Left lobe of liver (tissue), 2 donors: ENCODE results near the gene TMEM167B. TPM values are rescaled to one million over a fixed set of nuclear protein-coding genes. Genes with fewer than 3 reads are reported as not detected.
"Not testable (repeated sequence)": the region's sequence is repeated elsewhere in the genome, so short reads cannot be mapped to it uniquely, and the experiment has no call there.

Experiments
- ATAC-seq: fragments of 200-7000 bp; cut with Tn5 transposase; one replicate; pipeline ENCODE4 v1.9.1; 2020; ENCODE audit warnings: mild to moderate bottlenecking, moderate library complexity
- DNase-seq: peaks from one replicate; pipeline ENCODE4 v3.0.0-alpha.2; 2020; ENCODE audit warnings: low spot score
- total RNA-seq: library from RNA; stranded (reverse); gene quantifications from one replicate; pipeline ENCODE4 v1.2.1, GENCODE V29; 2021
- donor health status: DM: no; HTN: no; CAD: no; lungs with moderate emphysema.
- donor health status: DM: no; HTN: yes; CAD: no.

Gene TMEM167B
- total RNA-seq, 1 donor from 2014 or later = 18.9 TPM

DNA sequence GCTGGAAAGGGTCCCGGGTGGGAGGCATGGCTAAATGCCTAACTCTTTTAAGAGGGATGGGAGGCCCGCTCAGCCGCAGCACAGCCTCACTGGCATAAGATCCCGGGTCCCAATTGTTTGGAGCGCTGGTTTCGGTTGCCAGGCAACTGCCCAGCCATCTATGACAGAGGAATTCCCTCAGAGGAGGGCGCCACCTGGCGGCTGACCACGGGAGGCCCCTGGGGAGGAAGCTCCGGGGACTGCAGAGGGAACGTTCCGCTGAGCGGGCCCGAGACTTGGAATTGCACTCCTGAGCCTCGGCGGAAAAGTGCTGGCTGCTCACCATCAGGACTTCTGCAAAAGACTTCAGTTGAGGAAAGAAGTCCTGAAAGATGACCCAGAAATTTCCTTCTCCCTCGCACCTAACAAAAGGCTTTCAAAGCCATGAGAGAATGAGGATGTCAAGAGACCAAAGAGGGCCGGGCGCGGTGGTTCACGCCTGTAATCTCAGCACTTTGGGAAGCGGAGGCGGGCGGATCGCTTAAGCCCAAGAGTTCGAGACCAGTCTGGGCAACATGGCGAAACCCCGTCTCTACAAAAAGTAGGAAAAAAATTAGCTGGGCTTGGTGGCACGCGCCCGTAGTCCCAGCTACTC is 22.2 kb downstream of the TMEM167B start:
- peak; percentile 89 for DNase-seq
- peak; percentile 95 for ATAC-seq

DNA sequence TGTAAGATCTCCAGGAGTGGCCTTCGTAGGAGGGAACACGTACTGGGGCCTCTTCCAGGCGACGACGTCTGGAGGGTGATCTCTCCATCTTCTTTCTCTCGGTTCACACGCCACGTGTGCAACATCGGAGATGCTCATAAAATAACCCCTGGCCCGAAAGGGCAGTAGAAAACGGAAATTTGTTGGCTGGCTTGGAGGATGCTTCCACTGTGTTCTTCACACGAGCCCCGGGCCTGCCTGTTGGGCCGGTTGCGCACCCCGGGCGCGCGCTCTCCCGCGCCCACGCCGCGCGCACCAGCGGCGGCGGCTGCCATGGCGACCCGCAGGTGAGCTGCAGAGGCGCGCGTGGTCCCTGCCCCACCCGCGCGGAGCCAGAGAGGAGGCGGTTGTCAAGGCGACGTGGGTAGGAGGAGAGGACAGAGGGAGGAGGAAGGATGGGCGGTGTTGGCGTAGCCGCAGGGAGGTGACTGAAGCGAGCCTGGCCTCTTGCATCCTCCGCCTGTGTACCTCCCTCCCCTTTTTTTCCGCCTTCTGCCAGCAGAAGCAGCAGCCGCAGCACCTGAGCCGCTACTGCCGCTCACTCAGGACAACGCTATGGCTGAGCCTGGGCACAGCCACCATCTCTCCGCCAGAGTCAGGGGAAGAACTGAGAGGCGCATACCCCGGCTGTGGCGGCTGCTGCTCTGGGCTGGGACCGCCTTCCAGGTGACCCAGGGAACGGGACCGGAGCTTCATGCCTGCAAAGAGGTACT is 23.2 kb downstream of the TMEM167B start, which contains the start of gene ELAPOR1:
Gene ELAPOR1, plus strand, starts transcription at position 526 of the 752 bp plus-strand sequence. Its CDS starts 69 bp downstream, at position 595.
- ATAC-seq (peak; percentile 27), DNase-seq (no peak)

DNA sequence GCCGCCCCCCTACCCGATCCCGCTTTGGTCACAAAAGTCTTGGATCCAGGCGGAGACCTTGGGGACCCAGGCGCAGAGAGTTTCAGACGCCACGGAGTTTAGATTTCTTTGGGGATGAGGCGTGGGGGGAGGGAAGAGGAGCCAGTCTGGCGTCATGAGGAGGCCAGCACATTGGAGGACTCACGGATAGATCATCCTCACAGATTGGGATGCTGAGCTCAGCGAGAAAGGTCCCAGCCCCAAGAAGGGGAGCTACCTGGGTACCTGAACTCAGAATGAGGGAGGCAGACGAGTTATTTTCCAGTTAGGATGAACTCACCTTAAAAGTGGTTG is 23.7 kb downstream of the TMEM167B start:
- DNase-seq (no peak), ATAC-seq (no peak)

DNA sequence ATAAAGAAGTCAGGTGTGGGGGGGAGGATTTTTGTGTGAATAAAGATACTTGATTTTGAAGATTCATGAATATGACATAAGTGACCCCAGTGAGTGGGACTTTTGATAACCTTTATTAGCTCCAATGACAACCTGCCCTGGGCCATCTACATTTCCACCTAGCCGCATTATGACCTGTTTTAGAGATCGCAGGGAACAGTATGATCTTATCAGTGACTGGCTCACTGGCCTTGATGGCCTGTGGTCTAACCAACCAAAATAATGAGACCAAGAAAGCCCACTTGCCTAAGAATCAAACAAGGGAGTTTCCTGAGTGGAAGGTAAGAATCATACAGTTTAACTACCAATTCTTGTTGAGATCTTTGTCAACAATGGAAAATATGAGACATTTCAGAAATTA is 25.1 kb downstream of the TMEM167B start:
- no peak for ATAC-seq
- no peak for DNase-seq

DNA sequence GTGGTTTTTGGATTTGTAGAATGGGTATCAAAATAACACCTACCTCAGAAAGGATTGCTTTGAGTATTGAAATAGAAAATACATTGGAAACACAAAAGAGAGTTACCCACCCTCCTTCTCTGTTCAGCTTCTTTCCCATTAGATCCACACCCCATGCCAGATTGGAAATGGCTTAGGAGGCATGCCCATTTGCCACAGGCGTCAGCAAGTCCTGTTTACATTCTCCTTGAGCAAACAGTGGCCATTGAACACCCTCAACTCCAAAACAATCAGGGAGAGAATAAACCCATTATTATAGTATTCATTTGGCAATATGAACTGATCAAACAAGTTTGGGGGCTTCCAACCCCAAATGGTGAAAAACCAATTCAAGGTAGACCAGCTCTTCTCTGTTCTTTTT is 25.7 kb downstream of the TMEM167B start:
- DNase-seq (no peak), ATAC-seq (peak; percentile 33)

DNA sequence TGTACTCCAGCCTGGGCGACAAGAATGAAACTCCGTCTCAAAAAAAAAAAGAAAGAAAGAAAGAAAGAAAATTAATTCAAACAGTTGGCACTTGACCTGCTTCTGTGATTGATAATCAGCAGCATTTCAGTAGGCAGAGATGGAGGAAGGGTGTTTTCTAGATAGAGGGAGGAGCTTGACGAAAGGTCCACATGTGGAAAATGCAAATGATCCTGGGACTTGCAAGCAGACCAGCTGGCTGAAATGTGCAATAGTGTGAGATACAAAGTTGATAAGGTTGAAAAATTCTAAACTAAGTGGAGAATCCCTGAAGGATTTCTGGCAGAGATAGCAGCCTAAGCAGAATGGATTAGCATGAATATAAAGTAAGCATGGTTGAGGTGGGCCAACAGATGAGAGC is 27.5 kb downstream of the TMEM167B start:
- ATAC-seq (no peak), DNase-seq (no peak)

DNA sequence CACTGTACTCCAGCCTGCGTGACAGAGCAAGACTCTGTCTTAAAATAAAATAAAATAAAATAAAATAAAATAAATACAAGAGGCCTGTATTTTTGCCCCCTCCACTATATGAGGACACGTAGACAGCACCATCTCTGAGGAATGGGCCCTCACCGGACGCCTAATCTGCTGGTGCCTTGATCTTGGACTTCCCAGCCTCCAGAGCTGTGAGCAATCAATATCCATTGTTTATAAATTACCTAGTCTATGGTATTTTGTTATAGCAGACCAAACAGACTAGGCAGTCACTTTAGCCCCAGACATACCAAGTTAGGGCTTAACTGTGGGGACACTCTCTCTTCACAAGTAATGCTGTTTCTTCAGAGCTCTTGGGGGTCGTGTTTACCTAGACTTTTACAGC is 29.8 kb downstream of the TMEM167B start:
- ATAC-seq (no peak), DNase-seq (no peak)

DNA sequence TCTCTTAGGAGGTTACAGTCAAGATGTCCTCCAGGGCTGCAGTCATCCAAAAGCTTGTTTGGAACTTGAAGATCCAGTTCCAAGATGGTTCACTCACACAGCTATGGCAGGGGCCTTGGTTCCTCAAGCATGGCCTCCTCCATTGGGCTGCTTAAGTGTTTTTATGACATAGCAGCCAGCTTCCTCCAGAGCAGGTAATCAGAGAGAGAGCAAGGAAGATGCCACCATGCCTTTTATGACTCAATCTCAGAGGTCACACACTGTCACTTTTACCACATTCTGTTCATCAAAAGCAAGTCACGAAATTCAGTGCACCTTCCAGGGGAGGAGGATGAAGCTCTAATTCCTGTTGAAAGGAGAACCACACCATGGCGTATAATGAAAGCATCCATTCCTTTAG is 40.5 kb downstream of the TMEM167B start:
- DNase-seq (no peak), ATAC-seq (no peak)

DNA sequence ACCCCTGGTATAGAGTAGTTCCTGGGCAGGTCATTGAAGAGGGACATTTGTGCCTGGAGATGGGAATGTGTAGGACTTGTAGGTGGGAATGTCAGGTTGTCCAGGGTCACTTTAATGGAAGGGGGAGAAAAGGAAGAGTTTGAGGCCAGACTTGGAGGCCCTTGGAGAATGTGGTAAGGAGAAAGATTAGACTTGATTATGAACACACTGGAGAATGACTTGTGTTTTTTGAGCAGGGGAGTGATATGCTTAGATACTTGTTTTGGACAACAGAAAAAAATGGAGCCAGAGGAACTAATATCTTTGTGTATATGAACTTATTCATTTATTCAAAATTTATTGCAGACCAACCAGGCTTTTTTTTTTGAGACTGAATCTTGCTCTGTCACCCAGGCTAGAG is 41.2 kb downstream of the TMEM167B start:
- ATAC-seq (no peak), DNase-seq (no peak)

DNA sequence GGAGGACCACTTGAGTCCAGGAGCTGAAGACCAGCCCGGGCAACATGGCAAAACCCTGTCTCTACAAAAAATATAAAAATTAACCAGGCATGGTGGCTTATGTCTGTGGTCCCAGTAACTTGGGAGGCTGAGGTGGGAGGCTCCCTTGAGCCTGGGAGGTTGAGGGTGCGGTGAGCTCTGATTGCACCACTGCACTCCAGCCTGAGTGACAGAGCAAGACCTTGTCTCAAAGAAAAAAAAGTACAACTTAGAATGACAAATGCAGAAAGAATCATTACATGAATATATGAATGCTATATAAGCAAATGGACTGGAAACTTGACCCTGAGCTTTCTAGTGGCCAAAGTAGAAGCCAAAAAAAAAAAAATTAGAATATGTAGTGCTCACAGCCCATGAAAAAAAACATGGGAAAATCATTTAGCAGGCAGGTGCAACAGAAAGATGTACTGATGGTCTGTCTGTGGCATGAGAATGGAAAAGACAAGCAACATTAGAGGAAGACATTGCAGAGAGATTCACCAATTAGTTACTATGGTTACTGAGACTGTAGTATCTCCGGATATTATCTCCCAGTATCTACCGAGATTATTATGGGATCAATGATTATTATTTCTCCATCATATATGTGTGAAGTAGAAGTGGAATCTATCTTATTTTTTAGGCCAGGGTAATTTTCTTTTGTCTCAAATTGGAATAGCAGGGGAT is 42.6 kb downstream of the TMEM167B start:
- ATAC-seq (no peak), DNase-seq (no peak)

DNA sequence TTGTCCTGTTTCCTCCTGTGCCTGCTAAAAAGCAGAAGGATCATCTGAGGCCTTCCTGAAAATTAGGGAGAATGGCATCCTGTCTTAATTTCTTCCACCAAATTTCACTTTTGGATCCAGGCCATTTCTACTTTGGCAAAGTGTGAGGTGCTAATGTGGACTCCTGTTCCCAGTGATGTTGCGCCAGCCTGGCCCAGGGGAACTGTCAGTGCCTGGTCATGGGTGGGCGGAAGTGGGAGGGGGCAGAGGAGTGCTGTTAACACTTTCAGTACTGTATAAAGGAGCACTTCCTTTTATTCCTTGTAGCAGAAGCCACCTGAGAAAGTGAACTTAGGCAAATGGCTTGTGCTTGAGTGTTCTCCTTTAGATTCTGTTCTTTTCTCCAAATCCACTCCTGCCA is 43.3 kb downstream of the TMEM167B start:
- DNase-seq = peak; percentile 87
- peak; percentile 81 for ATAC-seq

DNA sequence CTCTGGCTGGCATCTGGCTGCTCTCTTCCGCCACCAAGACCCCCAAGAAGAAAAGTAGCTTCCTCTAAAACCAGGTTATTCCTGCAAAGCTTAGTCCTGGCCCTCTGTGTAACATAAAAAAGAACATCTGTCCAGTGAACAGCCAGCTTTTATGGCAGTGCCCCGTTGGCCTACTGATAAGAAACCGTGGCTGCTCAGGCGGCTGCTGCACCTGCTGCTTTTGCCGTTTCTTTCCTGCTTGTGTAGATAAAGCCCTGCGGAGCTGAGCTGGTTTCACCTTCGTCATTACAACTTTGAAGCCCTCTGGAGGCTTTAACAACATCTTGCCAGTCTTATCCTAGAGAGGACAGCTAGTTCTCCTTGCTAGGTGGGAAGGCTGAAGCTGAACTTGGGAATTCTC is 43.9 kb downstream of the TMEM167B start:
- DNase-seq = no peak

DNA sequence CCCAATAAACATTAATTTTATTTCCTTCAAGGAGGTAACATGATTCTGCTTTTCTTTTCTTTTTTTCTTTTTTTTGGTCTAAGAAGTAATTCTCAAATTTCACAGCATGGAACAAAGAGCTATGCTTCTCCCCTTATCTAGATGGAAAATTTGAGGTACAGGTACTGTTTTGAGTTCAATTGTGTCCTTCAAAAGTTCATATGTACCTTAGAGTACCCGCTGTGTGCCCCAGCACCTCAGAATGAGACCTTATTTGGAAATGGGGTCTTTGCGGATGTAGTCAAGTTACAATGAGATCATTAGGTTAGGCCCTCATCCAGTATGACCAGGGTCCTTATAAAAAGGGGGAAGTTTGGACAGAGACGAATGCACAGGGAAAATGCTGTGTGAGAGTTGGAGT is 45.4 kb downstream of the TMEM167B start:
- ATAC-seq (no peak), DNase-seq (no peak)

More for the DNA sequence above, 43.9 kb downstream of the TMEM167B start:
- ATAC-seq = peak; percentile 46

DNA sequence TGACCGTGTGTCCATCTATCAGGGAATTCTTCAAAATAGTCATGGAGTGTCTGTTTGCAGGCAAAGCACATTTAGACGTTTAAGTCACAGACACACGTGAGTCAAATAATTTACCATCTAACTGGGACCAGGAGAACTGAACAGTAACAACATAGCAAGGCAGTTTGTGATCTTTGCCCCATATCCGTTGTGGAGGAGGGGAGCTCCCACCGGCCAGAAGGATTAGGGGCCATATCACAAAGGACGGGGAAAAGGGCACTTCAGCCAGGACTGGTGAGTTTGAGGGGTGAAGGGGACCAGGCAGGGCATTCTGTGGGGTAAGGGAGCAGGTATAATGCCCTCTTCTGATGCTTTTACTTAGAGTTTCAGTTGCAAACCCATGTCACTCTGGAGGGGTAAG is 46.2 kb downstream of the TMEM167B start:
- no peak for ATAC-seq
- DNase-seq = no peak

DNA sequence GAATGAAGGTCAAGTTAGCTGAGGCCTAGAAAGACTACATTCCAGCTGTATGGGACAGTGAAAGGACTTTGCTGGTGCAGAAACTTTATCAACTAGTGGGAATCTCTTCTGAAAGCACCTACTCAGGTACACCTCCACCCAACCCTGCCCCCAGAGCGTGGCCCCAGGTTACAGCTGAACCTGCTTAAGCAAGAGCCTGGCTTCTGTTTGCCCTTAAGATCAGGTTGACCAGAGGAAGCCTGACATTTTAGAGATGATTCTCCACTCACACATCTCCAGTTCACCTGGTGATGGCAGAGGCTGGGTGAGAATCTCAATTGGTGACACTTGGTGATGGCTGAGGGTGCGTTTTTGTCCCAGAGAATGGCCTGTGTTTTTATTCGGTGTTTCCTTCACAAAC is 47.4 kb downstream of the TMEM167B start:
- ATAC-seq (peak; percentile 31), DNase-seq (peak; percentile 54)

DNA sequence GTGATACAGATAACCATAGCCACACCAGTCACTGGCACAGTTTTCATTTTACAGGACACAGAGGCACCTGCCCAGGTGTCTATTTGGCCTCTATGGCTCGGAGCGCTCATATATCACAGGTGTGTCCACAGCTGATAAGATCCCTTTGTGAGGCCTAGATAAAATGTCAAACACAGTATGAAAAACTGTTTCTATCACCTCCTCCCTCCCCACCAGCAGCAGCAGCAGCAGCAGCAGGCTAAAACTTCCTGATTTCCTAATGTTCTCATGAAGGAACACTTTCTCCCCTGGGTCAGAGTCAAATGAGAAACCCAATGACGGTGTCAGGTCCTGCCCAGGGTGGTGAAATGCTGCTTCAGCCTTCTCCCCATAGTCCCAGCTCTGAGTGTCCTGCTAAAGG is 47.8 kb downstream of the TMEM167B start:
- ATAC-seq (peak; percentile 74), DNase-seq (peak; percentile 64)

DNA sequence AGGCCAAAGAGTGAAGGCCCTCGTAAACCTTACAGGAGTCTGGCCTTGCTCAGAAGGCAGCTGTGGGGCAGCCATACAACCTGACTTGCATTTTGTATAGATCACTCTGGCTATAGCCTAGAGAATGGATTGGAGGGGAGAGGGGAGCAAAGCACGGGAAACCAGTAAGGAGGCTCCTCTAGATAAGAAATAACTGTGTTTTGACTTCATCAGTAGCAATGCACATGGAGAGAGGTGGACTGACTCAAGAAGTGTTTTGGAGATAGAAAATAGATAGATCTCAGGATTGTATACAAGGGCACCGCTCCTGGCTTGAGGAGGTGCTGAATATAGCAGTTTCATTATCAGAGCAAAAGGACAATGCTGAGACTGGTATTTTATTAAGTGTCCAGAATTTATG is 49.8 kb downstream of the TMEM167B start:
- no peak for ATAC-seq
- DNase-seq = no peak

DNA sequence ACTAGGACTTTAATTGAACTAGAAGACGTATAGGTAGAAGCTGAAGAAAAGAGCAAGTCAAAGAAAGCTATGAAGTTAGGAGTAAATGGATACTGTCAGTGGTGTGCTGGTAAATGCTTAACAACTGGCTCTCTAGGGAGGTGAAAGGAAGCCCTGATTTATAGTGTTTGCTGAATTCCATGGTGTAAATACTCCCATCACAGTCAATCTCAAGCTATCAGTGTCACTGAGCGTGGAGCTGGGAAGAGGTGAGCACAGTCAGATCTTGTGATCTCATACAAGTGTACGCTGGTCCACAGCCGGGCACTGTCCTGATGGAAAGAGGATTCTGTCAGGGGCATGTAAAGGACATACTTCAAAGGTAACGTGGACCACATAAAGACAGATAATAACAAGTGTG is 51.7 kb downstream of the TMEM167B start:
- no peak for DNase-seq

DNA sequence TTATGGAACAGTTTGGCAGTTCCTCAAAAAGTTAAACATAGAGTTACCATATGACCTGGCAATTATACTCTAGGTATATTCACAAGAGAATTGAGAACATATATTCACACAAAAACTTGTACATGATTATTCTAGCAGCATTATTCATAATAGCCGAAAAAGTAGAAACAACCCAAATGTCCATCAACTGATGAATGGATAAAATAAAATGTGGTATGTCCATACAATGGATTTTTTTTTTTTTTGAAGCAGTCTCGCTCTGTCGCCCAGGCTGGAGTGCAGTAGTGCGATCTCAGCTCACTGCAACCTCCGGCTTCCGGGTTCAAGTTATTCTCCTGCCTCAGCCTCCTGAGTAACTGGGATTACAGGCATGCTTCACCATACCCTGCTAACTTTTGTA is 52.2 kb downstream of the TMEM167B start:
- DNase-seq, ATAC-seq: not testable (repeated sequence)

More for the DNA sequence above, 51.7 kb downstream of the TMEM167B start:
- ATAC-seq = no peak
